Thyroid gland (tissue), 4 donors: ENCODE results near the gene PDZRN3. TPM values are rescaled to one million over a fixed set of nuclear protein-coding genes. Genes with fewer than 3 reads are reported as not detected.

Experiments
- DNase-seq, 2 donors: peaks; one replicate each; pipeline ENCODE4 v3.0.0-alpha.2; 2019
- H3K27ac ChIP-seq, 3 donors: fragments of 200-600 bp; sonication (generic); 1 replicate in 2 of 3; 2 replicates in 1 of 3; pipeline ENCODE4 v1.5.1; 2016 to 2019; ENCODE audit warnings: mild to moderate bottlenecking in 1 of 3, moderate library complexity in 1 of 3
- H3K27me3 ChIP-seq: fragments of 200-600 bp; sonication (generic); one replicate; pipeline ENCODE4 v1.5.1; 2019
- H3K36me3 ChIP-seq, 2 donors: fragments of 200-600 bp; sonication (generic); one replicate each; pipeline ENCODE4 v1.5.1; 2016 to 2019
- H3K4me1 ChIP-seq, 2 donors: fragments of 200-600 bp; sonication (generic); one replicate each; pipeline ENCODE4 v1.5.1; 2017 to 2019
- H3K4me3 ChIP-seq, 3 donors: fragments of 200-600 bp; sonication (generic); replicated peaks in 1 of 3; 1 replicate in 2 of 3; 2 replicates in 1 of 3; pipeline ENCODE4 v1.5.1; 2016; ENCODE audit warnings: mild to moderate bottlenecking in 1 of 3
- H3K9me3 ChIP-seq: fragments of 200-600 bp; sonication (generic); one replicate; pipeline ENCODE4 v1.5.1; 2017
- POLR2A ChIP-seq, 2 donors: fragments of 450-650 bp; IDR thresholded peaks; one replicate each; pipeline ENCODE4 v1.6.1; 2017; ENCODE audit warnings: antibody characterized with exemption in 2 of 2, mild to moderate bottlenecking in 2 of 2, moderate library complexity in 1 of 2
- WGBS, 2 donors: methylation state at CpG; one replicate each; pipeline ENCODE4 v1.1.5; 2017; 5-methylcytosine and 5-hydroxymethylcytosine counted together
- intact Hi-C: fragments of 100-400 bp; cut with DNase I; formaldehyde crosslinking; loops from one replicate; pipeline ENCODE4 v1.15.1; 2023
- total RNA-seq, 4 donors: library from RNA; depleted of rRNA; stranded (reverse); fragments of >200 nt; gene quantifications; one replicate each; pipeline ENCODE4 v1.2.3, GENCODE V29; 2016
- TF ChIP-seq, protein P1 (sequence below), 6 experiments: fragments of 200-600 bp in 3 of 6; fragments of 450-650 bp in 3 of 6; sonication (generic) in 3 of 6; IDR thresholded peaks; one replicate each; pipeline ENCODE4 v1.5.1; 2016 to 2019; ENCODE audit warnings: antibody characterized with exemption in 6 of 6, mild to moderate bottlenecking in 2 of 6, inconsistent platforms in 1 of 6, moderate library complexity in 1 of 6

Gene PDZRN3
- total RNA-seq, 4 donors from 2014 or later = 4.4 to 8.3 (median 6.0) TPM

DNA sequence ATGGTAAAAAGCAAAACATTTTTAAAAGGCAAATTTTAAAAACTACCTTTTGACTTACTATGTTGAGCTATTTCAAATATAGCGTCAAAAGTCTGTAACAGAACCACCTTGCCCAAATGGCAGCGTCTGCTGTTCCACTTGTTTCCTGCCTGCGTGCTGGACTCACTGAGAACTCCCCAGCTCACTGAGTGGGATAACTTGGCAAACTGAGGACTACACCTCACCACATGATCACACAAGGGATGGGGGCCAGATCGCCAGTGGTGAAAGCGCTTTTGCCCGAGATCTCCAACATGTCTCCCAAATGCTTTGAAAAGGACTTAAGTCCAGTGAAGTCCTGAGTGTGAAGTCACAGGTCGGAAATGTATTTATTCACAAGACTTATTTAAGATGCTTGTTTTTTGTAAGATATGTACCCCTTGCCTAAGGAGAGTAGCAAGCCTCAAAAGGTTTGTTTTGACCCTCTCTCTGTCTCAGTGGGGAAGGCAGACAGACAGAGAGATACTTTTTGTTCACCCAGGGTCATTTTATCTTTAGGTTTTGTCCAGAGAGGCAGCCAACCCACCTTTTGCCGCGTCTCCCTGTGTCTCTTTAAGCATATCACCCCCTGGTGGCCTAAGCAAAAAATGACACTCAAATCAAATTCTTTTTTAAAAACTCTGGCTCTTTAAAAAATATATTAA, 192.6 kb downstream of the PDZRN3 start:
- TF ChIP-seq, protein P1, sequence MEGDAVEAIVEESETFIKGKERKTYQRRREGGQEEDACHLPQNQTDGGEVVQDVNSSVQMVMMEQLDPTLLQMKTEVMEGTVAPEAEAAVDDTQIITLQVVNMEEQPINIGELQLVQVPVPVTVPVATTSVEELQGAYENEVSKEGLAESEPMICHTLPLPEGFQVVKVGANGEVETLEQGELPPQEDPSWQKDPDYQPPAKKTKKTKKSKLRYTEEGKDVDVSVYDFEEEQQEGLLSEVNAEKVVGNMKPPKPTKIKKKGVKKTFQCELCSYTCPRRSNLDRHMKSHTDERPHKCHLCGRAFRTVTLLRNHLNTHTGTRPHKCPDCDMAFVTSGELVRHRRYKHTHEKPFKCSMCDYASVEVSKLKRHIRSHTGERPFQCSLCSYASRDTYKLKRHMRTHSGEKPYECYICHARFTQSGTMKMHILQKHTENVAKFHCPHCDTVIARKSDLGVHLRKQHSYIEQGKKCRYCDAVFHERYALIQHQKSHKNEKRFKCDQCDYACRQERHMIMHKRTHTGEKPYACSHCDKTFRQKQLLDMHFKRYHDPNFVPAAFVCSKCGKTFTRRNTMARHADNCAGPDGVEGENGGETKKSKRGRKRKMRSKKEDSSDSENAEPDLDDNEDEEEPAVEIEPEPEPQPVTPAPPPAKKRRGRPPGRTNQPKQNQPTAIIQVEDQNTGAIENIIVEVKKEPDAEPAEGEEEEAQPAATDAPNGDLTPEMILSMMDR (IDR thresholded peaks at IDR 0.05) = peak in 5 of 6 experiments; percentile 25 to 66 (median 54)
- TF ChIP-seq POLR2A (IDR thresholded peaks at IDR 0.05) = no peak
- WGBS, 2 donors = 39 to 48% methylated on average over 9 of the region's 9 CpGs
- no peaks in the 10 kb centered on the region for H3K36me3 ChIP-seq
- no peaks in the 10 kb centered on the region for H3K27me3 ChIP-seq
- no peaks in the 10 kb centered on the region for H3K9me3 ChIP-seq
- H3K4me1 ChIP-seq = peaks cover 4 to 7% of the 10 kb centered on the region in 2 donors
- no peak overlapping the region for H3K27ac ChIP-seq
- intact Hi-C loops = no loop called here
- DNase-seq = peak; percentile 15 to 18
- H3K4me3 ChIP-seq = no peak overlapping the region

GRCh38 chr3:73431183-73431900, 193.4 kb downstream of the PDZRN3 start:
- no peak for DNase-seq
- no peak overlapping the region for H3K4me3 ChIP-seq
- H3K27me3 ChIP-seq = no peaks in the 10 kb centered on the region
- H3K4me1 ChIP-seq = peaks cover 4 to 7% of the 10 kb centered on the region in 2 donors
- TF ChIP-seq, protein P1 (IDR thresholded peaks at IDR 0.05) = no peak
- TF ChIP-seq POLR2A (IDR thresholded peaks at IDR 0.05) = no peak
- 60 to 69% methylated on average over 6 of the region's 6 CpGs for WGBS, 2 donors
- H3K27ac ChIP-seq = no peak overlapping the region
- intact Hi-C loops = no loop called here
- no peaks in the 10 kb centered on the region for H3K36me3 ChIP-seq
- no peaks in the 10 kb centered on the region for H3K9me3 ChIP-seq

GRCh38 chr3:73427048-73427706, 197.6 kb downstream of the PDZRN3 start:
- no peak for DNase-seq
- no peak overlapping the region for H3K27ac ChIP-seq
- peaks cover 0 to 6% of the 10 kb centered on the region in 2 donors for H3K4me1 ChIP-seq
- H3K27me3 ChIP-seq = no peaks in the 10 kb centered on the region
- TF ChIP-seq POLR2A (IDR thresholded peaks at IDR 0.05) = no peak
- TF ChIP-seq, protein P1 (IDR thresholded peaks at IDR 0.05) = no peak
- 84 to 86% methylated on average over 11 of the region's 11 CpGs for WGBS, 2 donors
- no peaks in the 10 kb centered on the region for H3K9me3 ChIP-seq
- no peak overlapping the region for H3K4me3 ChIP-seq
- H3K36me3 ChIP-seq = no peaks in the 10 kb centered on the region
- intact Hi-C loops = no loop called here

GRCh38 chr3:73426606-73427005, 198.1 kb downstream of the PDZRN3 start:
- WGBS, 2 donors = 72 to 77% methylated on average over 7 of the region's 7 CpGs
- Histone ChIP-seq H3K4me3 (no peak overlapping the region), H3K4me1 (peaks cover 0 to 4% of the 10 kb centered on the region in 2 donors)

DNA sequence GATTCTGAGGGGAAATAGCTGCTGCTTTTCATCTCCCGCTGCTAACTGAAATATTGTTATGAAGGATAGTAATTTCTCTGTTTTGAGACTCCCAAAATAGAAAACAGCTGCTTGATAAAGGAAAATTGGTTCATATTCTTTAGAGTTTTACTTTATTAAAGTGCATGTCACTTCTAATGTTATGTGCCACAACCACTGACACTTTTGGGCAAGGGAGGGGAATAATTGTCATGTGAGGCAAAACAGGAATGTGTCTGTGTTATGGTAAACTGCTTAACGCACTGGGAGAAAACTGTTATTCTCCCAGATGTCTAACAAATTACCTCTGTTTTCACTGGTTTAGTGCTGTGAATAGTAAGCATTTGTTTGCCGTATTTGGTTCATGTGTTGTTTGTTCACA, 201.6 kb downstream of the PDZRN3 start:
- H3K9me3 ChIP-seq = no peaks in the 10 kb centered on the region
- no peak overlapping the region for H3K27ac ChIP-seq
- no peaks in the 10 kb centered on the region for H3K4me1 ChIP-seq
- intact Hi-C loops = no loop called here
- no peak overlapping the region for H3K4me3 ChIP-seq
- 70 to 81% methylated on average over 3 of the region's 3 CpGs for WGBS, 2 donors
- DNase-seq = no peak
- TF ChIP-seq, protein P1 (IDR thresholded peaks at IDR 0.05) = no peak
- TF ChIP-seq POLR2A (IDR thresholded peaks at IDR 0.05) = no peak
- no peaks in the 10 kb centered on the region for H3K36me3 ChIP-seq
- no peaks in the 10 kb centered on the region for H3K27me3 ChIP-seq

More at GRCh38 chr3:73426606-73427005, 198.1 kb downstream of the PDZRN3 start:
- no peak for DNase-seq
- TF ChIP-seq POLR2A (IDR thresholded peaks at IDR 0.05) = no peak
- Histone ChIP-seq H3K27ac (no peak overlapping the region), H3K36me3 (no peaks in the 10 kb centered on the region), H3K27me3 (no peaks in the 10 kb centered on the region), H3K9me3 (no peaks in the 10 kb centered on the region)
- intact Hi-C loops = no loop called here
